Stomach smooth muscle (tissue), 2 donors: ENCODE data around the gene VWC2L.

Experiments
- H3K27ac ChIP-seq: one replicate; pipeline ENCODE4 v1.7.0; 2013; ENCODE audit warnings: mild to moderate bottlenecking, low read length, inconsistent platforms
- H3K27me3 ChIP-seq, 2 donors: one replicate each; pipeline ENCODE4 v1.7.0; 2013; ENCODE audit warnings: low read length in 2 of 2; ENCODE audit not compliant: insufficient read depth in 2 of 2, control insufficient read depth in 1 of 2
- H3K36me3 ChIP-seq, 2 donors: one replicate each; pipeline ENCODE4 v1.7.0; 2013; ENCODE audit warnings: low read length in 2 of 2; ENCODE audit not compliant: control insufficient read depth in 2 of 2, insufficient read depth in 2 of 2
- H3K4me1 ChIP-seq: one replicate; pipeline ENCODE4 v1.7.0; 2013; ENCODE audit warnings: low read length; ENCODE audit not compliant: control insufficient read depth, insufficient read depth
- H3K4me3 ChIP-seq, 2 donors: one replicate each; pipeline ENCODE4 v1.7.0; 2013; ENCODE audit warnings: low read length in 2 of 2
- H3K9ac ChIP-seq, 2 donors: one replicate each; pipeline ENCODE4 v1.7.0; 2013; ENCODE audit warnings: low read length in 2 of 2, mild to moderate bottlenecking in 1 of 2
- H3K9me3 ChIP-seq, 2 donors: one replicate each; pipeline ENCODE4 v1.7.0; 2013; ENCODE audit warnings: low read length in 2 of 2; ENCODE audit not compliant: control insufficient read depth in 2 of 2
- donor health status: healthy.
- donor health status: Pancreatic carcinoma.

Gene VWC2L

GRCh38 chr2:214560618-214561190 lies 149.8 kb downstream of the VWC2L start:
- no peaks in the 10 kb centered on the region for H3K9me3 ChIP-seq
- H3K4me1 ChIP-seq, result no peaks in the 10 kb centered on the region
- H3K9ac ChIP-seq, result no peak overlapping the region
- H3K36me3 ChIP-seq, result no peaks in the 10 kb centered on the region
- no peak overlapping the region for H3K27ac ChIP-seq
- no peaks in the 10 kb centered on the region for H3K27me3 ChIP-seq
- no peak overlapping the region for H3K4me3 ChIP-seq

DNA sequence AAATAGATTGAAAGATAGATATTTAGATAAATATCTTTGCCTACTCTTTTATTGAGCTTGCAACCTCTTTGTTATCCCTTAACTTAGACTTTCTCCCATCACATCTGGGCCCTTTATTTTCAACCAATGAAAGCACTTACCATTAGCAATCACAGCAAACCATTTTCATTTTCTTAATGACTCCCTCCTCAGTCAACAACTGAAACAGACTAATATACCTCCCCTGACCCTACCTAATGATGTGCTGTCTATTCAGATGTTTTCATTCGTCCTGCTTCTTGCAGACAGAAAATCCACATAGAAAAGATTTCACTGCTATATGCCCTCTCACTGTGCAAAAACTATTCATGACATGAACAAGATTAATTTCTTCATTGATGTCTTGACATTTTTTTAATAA lies 154.4 kb downstream of the VWC2L start:
- H3K9ac ChIP-seq, result no peak overlapping the region
- H3K4me1 ChIP-seq, result peaks cover 4% of the 10 kb centered on the region
- H3K36me3 ChIP-seq, result no peaks in the 10 kb centered on the region
- H3K27me3 ChIP-seq, result no peaks in the 10 kb centered on the region
- H3K4me3 ChIP-seq, result no peak overlapping the region
- no peak overlapping the region for H3K27ac ChIP-seq
- no peaks in the 10 kb centered on the region for H3K9me3 ChIP-seq

- H3K4me3 ChIP-seq, result no peak overlapping the region
- no peak overlapping the region for H3K27ac ChIP-seq
- no peaks in the 10 kb centered on the region for H3K36me3 ChIP-seq
- peaks cover 4% of the 10 kb centered on the region for H3K4me1 ChIP-seq
- no peaks in the 10 kb centered on the region for H3K27me3 ChIP-seq
- H3K9ac ChIP-seq, result no peak overlapping the region
- no peaks in the 10 kb centered on the region for H3K9me3 ChIP-seq
Observed at GRCh38 chr2:214566457-214566856, 155.6 kb downstream of the VWC2L start.

DNA sequence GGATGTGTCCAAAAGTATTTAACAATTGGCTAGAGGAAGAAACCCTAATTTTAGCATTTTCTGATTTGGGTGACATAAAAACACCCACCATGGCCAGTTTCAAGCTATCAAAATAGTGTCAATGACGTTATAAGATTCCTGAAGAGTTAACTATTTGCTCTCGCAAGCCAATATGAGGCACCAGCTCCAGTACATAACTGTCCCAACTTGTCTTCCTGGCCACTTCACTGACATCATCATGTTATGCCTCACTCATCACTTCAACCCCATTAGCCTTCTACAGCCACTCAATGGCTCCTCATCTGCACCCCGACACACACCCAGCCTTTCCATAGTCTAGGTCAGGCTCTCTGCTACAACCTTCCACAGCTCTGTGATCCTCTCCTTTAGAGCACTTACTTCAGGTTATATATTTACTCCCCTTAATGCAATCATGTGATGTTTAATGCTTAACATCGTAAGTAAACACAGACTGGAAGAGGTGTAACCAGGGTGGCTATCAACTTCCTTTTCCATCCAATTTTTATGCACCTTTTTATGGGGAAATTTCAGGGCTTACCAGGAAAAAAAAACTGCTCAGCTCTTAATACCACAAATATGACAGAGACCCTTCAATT lies 158.7 kb downstream of the VWC2L start:
- Histone ChIP-seq H3K4me3 (no peak overlapping the region), H3K4me1 (peaks cover 4% of the 10 kb centered on the region), H3K27ac (no peak overlapping the region), H3K9me3 (no peaks in the 10 kb centered on the region), H3K9ac (no peak overlapping the region), H3K27me3 (no peaks in the 10 kb centered on the region), H3K36me3 (no peaks in the 10 kb centered on the region)

- Histone ChIP-seq H3K36me3 (no peaks in the 10 kb centered on the region), H3K27ac (no peak overlapping the region), H3K4me1 (no peaks in the 10 kb centered on the region), H3K27me3 (no peaks in the 10 kb centered on the region), H3K9me3 (no peaks in the 10 kb centered on the region), H3K4me3 (no peak overlapping the region), H3K9ac (no peak overlapping the region)
Observed at GRCh38 chr2:214574084-214574781, 163.4 kb downstream of the VWC2L start.

DNA sequence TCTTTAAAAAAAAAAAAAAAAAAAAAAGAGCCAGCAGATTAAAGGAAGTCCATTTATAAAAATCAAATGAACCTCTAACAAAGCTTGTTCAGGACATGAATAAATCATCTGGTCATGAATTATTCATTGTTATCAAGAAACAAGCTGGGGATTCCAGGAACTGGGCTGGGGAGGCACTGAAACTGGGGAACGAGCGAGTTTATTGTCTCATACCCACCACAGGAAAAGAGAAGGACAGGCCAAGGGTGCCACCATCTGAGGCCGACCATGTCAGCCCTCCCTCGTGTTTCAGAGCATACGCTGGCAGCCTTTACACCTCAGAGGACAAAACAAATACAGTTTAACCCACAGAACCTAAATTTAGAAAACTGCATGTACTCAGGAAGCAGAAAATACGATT lies 164.2 kb downstream of the VWC2L start:
- Histone ChIP-seq H3K4me3 (no peak overlapping the region), H3K9ac (no peak overlapping the region), H3K36me3 (no peaks in the 10 kb centered on the region), H3K4me1 (no peaks in the 10 kb centered on the region), H3K9me3 (no peaks in the 10 kb centered on the region), H3K27me3 (no peaks in the 10 kb centered on the region), H3K27ac (no peak overlapping the region)

GRCh38 chr2:214575465-214575864 lies 164.6 kb downstream of the VWC2L start:
- H3K27ac ChIP-seq, result no peak overlapping the region
- H3K4me1 ChIP-seq, result no peaks in the 10 kb centered on the region
- H3K9ac ChIP-seq, result no peak overlapping the region
- no peaks in the 10 kb centered on the region for H3K9me3 ChIP-seq
- no peak overlapping the region for H3K4me3 ChIP-seq
- H3K27me3 ChIP-seq, result no peaks in the 10 kb centered on the region
- H3K36me3 ChIP-seq, result no peaks in the 10 kb centered on the region

DNA sequence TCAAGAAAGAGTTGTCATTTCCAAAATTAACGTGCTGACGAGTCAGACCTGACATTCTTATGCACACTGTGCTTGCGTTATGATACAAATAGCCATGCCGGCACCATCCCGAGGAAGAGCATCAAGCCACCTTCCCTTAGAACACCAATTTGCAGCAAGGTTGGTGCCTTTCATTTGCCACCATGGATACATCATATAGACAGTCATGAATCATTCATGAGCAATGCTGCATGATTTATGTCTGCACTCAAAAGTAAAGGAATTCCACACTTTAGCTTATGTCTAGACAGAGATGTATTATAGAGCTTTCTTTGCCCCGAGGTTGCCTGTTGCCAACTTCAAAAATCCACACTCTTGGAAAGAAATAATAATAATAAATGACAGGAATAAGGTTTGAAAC lies 166.9 kb downstream of the VWC2L start:
- Histone ChIP-seq H3K27ac (no peak overlapping the region), H3K4me1 (no peaks in the 10 kb centered on the region), H3K36me3 (no peaks in the 10 kb centered on the region), H3K27me3 (no peaks in the 10 kb centered on the region), H3K4me3 (no peak overlapping the region), H3K9me3 (no peaks in the 10 kb centered on the region), H3K9ac (no peak overlapping the region)

GRCh38 chr2:214578442-214578841 lies 167.6 kb downstream of the VWC2L start:
- Histone ChIP-seq H3K9me3 (no peaks in the 10 kb centered on the region), H3K4me3 (no peak overlapping the region), H3K36me3 (no peaks in the 10 kb centered on the region), H3K27ac (no peak overlapping the region), H3K27me3 (no peaks in the 10 kb centered on the region), H3K9ac (no peak overlapping the region), H3K4me1 (no peaks in the 10 kb centered on the region)

GRCh38 chr2:214579035-214579434 lies 168.2 kb downstream of the VWC2L start:
- Histone ChIP-seq H3K27ac (no peak overlapping the region), H3K4me1 (no peaks in the 10 kb centered on the region), H3K27me3 (no peaks in the 10 kb centered on the region), H3K9me3 (no peaks in the 10 kb centered on the region), H3K4me3 (no peak overlapping the region), H3K36me3 (no peaks in the 10 kb centered on the region), H3K9ac (no peak overlapping the region)

DNA sequence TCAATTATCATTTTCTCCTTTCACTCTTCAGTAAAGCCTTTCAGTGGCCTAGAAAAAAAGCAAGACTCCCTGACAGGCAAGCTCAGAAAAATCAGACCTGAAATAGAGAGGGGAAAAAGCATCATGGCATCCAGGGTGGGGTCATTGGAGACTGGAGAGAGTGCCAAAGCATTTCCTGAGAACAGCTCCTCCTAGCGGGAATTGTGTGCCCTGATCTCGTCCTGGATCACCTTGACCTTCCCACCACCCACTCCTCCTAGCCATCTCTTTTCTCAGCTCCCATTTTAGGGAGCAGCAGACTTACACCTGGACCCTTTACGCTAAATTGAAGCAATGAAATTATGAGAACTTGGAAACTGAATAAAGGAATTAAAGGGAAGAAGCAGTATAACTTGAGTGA lies 176.6 kb downstream of the VWC2L start:
- Histone ChIP-seq H3K27ac (no peak overlapping the region), H3K4me1 (no peaks in the 10 kb centered on the region), H3K4me3 (no peak overlapping the region), H3K27me3 (no peaks in the 10 kb centered on the region), H3K9ac (no peak overlapping the region), H3K9me3 (no peaks in the 10 kb centered on the region), H3K36me3 (no peaks in the 10 kb centered on the region)
